Coronary artery (tissue), 2 donors: ENCODE measurements around the gene TNS3.

Experiments
- DNase-seq: peaks from one replicate; pipeline ENCODE4 v3.0.0-alpha.2; 2017; ENCODE audit warnings: low spot score
- H3K27ac ChIP-seq, 2 donors: fragments of 200-600 bp; sonication (generic); one replicate each; pipeline ENCODE4 v1.5.1; 2016 to 2019
- H3K4me3 ChIP-seq: fragments of 200-600 bp; sonication (generic); 2 replicates; pipeline ENCODE4 v1.5.1; 2016; ENCODE audit warnings: mild to moderate bottlenecking, moderate library complexity
- CTCF ChIP-seq: fragments of 200-600 bp; sonication (generic); IDR thresholded peaks from one replicate; pipeline ENCODE4 v1.5.1; 2019; ENCODE audit warnings: antibody characterized with exemption

Gene TNS3

DNA sequence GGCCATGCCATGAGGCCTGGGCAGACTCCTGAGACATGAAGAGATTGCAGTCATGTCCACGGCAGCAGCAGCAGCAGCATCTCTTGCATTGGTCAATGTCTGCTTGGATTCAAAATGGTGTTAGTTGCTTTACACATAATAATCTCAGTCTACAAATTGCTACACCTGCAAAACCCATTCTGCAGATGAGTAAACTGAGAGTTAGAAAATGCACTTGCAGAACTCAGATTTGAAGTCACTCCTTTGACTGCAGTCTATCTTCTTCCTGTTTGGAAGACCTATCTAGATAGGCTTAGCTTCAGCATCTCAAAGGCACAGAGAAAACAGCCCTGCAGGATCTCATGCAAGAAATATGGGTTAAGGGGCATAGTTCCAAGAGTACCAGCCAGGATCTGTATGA is 350.3 kb downstream of the TNS3 start:
- Histone ChIP-seq H3K4me3 (no peak overlapping the region), H3K27ac (no peak overlapping the region)
- TF ChIP-seq CTCF = no peak
- no peak for DNase-seq

DNA sequence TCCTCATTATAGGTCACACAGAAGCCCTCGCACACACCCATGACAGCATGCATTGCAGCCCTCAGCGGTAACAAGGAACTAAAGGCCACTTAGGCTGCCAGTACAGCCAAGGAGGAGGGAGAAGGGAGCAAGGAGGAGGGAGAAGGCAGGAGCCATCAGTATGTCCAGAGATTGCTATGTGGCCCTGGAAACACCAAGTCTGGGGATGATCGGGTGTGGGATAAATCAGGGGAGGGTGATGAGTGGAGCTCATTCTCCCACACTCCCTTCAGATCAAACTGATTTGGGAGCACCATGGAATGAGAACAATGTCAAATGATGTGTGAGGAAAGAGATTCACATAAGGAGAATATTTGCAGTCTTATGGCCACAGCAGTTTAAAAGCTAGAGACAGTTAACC is 350.9 kb downstream of the TNS3 start:
- no peak overlapping the region for H3K4me3 ChIP-seq
- no peak overlapping the region for H3K27ac ChIP-seq
- no peak for TF ChIP-seq CTCF
- no peak for DNase-seq

GRCh38 chr7:47228386-47229014 is 353.4 kb downstream of the TNS3 start:
- TF ChIP-seq CTCF = no peak
- DNase-seq = no peak
- Histone ChIP-seq H3K4me3 (no peak overlapping the region), H3K27ac (no peak overlapping the region)

DNA sequence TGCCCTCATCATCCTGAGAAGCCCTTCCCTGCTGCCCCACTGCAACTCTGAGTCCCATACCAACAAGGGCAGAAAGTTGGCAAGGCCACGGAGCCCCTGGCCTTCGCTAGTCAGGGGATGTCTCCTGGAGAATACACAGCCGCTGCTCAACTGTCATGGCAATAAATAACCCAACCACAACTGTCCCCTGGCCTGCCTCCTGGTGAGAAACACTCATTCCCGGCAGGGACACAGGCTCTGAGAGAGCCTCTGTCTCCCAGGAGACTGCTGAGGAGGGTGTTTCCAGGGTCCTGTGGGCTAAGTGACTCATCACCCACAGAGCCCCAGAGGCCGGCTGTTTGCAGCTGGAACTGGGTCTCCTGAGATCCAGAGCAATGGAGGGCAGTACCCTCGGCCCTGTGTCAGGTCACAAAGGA is 354.1 kb downstream of the TNS3 start:
- no peak for DNase-seq
- no peak for TF ChIP-seq CTCF
- Histone ChIP-seq H3K27ac (no peak overlapping the region), H3K4me3 (no peak overlapping the region)

- DNase-seq = no peak
- Histone ChIP-seq H3K4me3 (no peak overlapping the region), H3K27ac (no peak overlapping the region)
- no peak for TF ChIP-seq CTCF
Observed at GRCh38 chr7:47226696-47227095, 355.2 kb downstream of the TNS3 start.

- no peak for TF ChIP-seq CTCF
- no peak overlapping the region for H3K27ac ChIP-seq
- no peak for DNase-seq
- H3K4me3 ChIP-seq = no peak overlapping the region
Observed at GRCh38 chr7:47225387-47226131, 356.4 kb downstream of the TNS3 start.
